Left ventricle myocardium inferior (tissue), 1 donor: ENCODE results near the gene SPTBN1. TPM values are rescaled to one million over a fixed set of nuclear protein-coding genes. Genes with fewer than 3 reads are reported as not detected.
A peak's percentile ranks its signal among the peaks of the same experiment; 100 is the strongest.

ENCODE experiments used
- DNase-seq: peaks from one replicate; pipeline ENCODE4 v3.0.0-alpha.2; 2020
- H3K27ac ChIP-seq: fragments of 200-600 bp; replicated peaks from 2 replicates; pipeline ENCODE4 v1.8.0; 2021
- H3K27me3 ChIP-seq: fragments of 200-600 bp; 2 replicates; pipeline ENCODE4 v1.8.0; 2021; ENCODE audit warnings: low read depth
- H3K36me3 ChIP-seq: fragments of 200-600 bp; 2 replicates; pipeline ENCODE4 v1.8.0; 2021
- H3K4me1 ChIP-seq: fragments of 200-600 bp; 2 replicates; pipeline ENCODE4 v1.8.0; 2021
- H3K4me3 ChIP-seq: fragments of 200-600 bp; 2 replicates; pipeline ENCODE4 v1.8.0; 2021; ENCODE audit warnings: mild to moderate bottlenecking, moderate library complexity
- H3K9me3 ChIP-seq: fragments of 200-600 bp; replicated peaks from 2 replicates; pipeline ENCODE4 v1.8.0; 2021
- CTCF ChIP-seq: fragments of 200-600 bp; IDR thresholded peaks from 2 replicates; pipeline ENCODE4 v1.8.0; 2021; ENCODE audit warnings: antibody characterized with exemption, mild to moderate bottlenecking, borderline replicate concordance
- intact Hi-C: fragments of 100-400 bp; cut with micrococcal nuclease; formaldehyde crosslinking; loops from one replicate; pipeline ENCODE4 v1.11.0; 2022
- total RNA-seq: library from RNA; stranded (reverse); fragmentation: NEBNext Ultra II Directional; extraction: Animal tissue kit (Norgen Biotek cat#: 25700); gene quantifications from one replicate; pipeline ENCODE4 v1.2.1, GENCODE V29; 2021
- donor health status: DM: no; HTN: yes; CAD: no; lungs with severe emphysema.

Gene SPTBN1
- total RNA-seq, 1 donor from 2014 or later = 484 TPM

- no peak for DNase-seq
- intact Hi-C loops = no loop called here
- H3K27me3 ChIP-seq = no peaks in the 10 kb centered on the region
Measured at GRCh38 chr2:54626884-54627283, 170.8 kb downstream of the SPTBN1 start.

GRCh38 chr2:54627973-54628372 is 171.8 kb downstream of the SPTBN1 start:
- Histone ChIP-seq H3K36me3 (peaks cover 100% of the 10 kb centered on the region), H3K27ac (peak overlapping the region; percentile 68), H3K4me3 (no peak overlapping the region), H3K4me1 (peaks cover 96% of the 10 kb centered on the region), H3K27me3 (no peaks in the 10 kb centered on the region), H3K9me3 (no peaks in the 10 kb centered on the region)
- no peak for TF ChIP-seq CTCF
- intact Hi-C loops = no loop called here
- DNase-seq = no peak

More at GRCh38 chr2:54626884-54627283, 170.8 kb downstream of the SPTBN1 start:
- Histone ChIP-seq H3K27ac (peak overlapping the region; percentile 68), H3K36me3 (peaks cover 100% of the 10 kb centered on the region), H3K9me3 (no peaks in the 10 kb centered on the region), H3K4me1 (peaks cover 89% of the 10 kb centered on the region), H3K4me3 (no peak overlapping the region)
- TF ChIP-seq CTCF = no peak

GRCh38 chr2:54628418-54628817 is 172.3 kb downstream of the SPTBN1 start:
- no peak for TF ChIP-seq CTCF
- Histone ChIP-seq H3K4me3 (no peak overlapping the region), H3K4me1 (peaks cover 96% of the 10 kb centered on the region), H3K9me3 (no peaks in the 10 kb centered on the region), H3K36me3 (peaks cover 100% of the 10 kb centered on the region), H3K27me3 (no peaks in the 10 kb centered on the region), H3K27ac (peak overlapping the region; percentile 90)
- no peak for DNase-seq
- intact Hi-C loops = no loop called here

GRCh38 chr2:54628957-54629356 is 172.8 kb downstream of the SPTBN1 start:
- Histone ChIP-seq H3K27ac (peak overlapping the region; percentile 90), H3K4me3 (no peak overlapping the region), H3K27me3 (no peaks in the 10 kb centered on the region), H3K4me1 (peaks cover 96% of the 10 kb centered on the region), H3K9me3 (no peaks in the 10 kb centered on the region), H3K36me3 (peaks cover 98% of the 10 kb centered on the region)
- DNase-seq = no peak
- no peak for TF ChIP-seq CTCF
- intact Hi-C loops = no loop called here

GRCh38 chr2:54629390-54629789 is 173.3 kb downstream of the SPTBN1 start:
- H3K4me1 ChIP-seq = peaks cover 96% of the 10 kb centered on the region
- no peak for DNase-seq

More at GRCh38 chr2:54629390-54629789, 173.3 kb downstream of the SPTBN1 start:
- intact Hi-C loops = no loop called here
- no peak overlapping the region for H3K4me3 ChIP-seq
- H3K36me3 ChIP-seq = peaks cover 98% of the 10 kb centered on the region
- no peaks in the 10 kb centered on the region for H3K9me3 ChIP-seq
- peak overlapping the region; percentile 90 for H3K27ac ChIP-seq
- no peaks in the 10 kb centered on the region for H3K27me3 ChIP-seq
- no peak for TF ChIP-seq CTCF
